ENCODE measurements around the gene UBE2J2. TPM values are rescaled to one million over a fixed set of nuclear protein-coding genes. Genes with fewer than 3 reads are reported as not detected.
A peak's percentile ranks its signal among the peaks of the same experiment; 100 is the strongest.

The UBE2J2 gene
- total and polyA plus RNA-seq, 2 of the 8 experiments (the other 6 are each of a cell fraction or from before 2014, with no cell fraction given), result 33.6 to 67.9 TPM

DNA sequence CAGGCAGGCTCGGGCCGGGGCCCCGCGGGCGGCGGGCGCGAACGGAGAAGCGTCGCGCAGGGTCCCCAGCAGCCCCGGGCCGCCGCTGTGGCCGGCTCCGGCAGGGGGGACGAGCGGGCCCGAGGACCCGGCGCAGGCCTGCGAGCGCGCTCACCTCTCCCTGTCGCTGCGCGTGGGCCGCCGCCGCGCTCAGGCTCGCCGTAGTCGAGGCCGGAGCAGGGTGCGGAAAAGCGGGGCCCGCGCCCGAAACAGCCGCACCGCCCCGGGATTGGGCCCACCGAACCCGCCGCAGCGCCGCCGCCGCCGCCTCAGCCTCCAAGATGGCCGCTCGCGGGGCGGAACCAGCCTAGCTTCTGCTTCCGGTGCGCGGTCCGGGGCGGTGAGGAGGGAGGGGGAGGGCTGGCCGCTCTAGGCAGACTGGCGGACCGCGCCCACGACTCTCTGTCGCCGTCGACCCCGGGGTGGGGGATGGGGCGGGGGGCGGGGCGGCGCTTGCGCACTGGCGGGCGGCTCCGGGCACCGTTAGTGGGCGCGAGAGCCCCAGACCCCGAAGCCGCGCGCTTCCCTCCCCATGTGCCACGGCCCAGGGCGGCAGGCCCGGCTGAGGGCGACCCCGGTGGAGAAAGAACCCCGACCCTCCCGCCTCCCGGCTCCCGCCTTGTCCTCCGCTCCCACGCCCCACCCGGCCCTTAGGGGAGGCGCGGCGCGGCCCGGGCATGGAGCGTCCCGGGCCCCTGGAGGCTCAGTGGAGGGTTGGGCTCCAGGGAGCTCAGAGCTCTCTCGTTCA, at the start of gene UBE2J2 (continued):
- TF ChIP-seq, protein P1, sequence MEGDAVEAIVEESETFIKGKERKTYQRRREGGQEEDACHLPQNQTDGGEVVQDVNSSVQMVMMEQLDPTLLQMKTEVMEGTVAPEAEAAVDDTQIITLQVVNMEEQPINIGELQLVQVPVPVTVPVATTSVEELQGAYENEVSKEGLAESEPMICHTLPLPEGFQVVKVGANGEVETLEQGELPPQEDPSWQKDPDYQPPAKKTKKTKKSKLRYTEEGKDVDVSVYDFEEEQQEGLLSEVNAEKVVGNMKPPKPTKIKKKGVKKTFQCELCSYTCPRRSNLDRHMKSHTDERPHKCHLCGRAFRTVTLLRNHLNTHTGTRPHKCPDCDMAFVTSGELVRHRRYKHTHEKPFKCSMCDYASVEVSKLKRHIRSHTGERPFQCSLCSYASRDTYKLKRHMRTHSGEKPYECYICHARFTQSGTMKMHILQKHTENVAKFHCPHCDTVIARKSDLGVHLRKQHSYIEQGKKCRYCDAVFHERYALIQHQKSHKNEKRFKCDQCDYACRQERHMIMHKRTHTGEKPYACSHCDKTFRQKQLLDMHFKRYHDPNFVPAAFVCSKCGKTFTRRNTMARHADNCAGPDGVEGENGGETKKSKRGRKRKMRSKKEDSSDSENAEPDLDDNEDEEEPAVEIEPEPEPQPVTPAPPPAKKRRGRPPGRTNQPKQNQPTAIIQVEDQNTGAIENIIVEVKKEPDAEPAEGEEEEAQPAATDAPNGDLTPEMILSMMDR (IDR thresholded peaks at IDR 0.05; ENCODE audit: control extremely low read depth in 1 of 3, insufficient read depth in 1 of 3, low read depth in 1 of 3, low read length in 3 of 3), result no peak
- no peak for TF ChIP-seq CHD1 (IDR thresholded peaks at IDR 0.05; ENCODE audit: low read depth, low read length)
- TF ChIP-seq, protein P2, sequence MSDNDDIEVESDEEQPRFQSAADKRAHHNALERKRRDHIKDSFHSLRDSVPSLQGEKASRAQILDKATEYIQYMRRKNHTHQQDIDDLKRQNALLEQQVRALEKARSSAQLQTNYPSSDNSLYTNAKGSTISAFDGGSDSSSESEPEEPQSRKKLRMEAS (IDR thresholded peaks at IDR 0.05), result 0 out of 2 replicates have a peak, but pooled peaks have one; percentile 45
- TF ChIP-seq NRF1 (IDR thresholded peaks at IDR 0.05; ENCODE audit: low read depth, low read length), result peak; percentile 38
- TF ChIP-seq SAP30 (IDR thresholded peaks at IDR 0.05; ENCODE audit: insufficient read depth, insufficient replicate concordance, low read length), result no peak
- 0 out of 2 replicates have a peak, but pooled peaks have one; percentile 31 for TF ChIP-seq KDM1A (IDR thresholded peaks at IDR 0.05; ENCODE audit: borderline replicate concordance, low read length)
- no peak for TF ChIP-seq SUZ12 (IDR thresholded peaks at IDR 0.05; ENCODE audit: low read length)

All from H1 (cell line).